Kidney glomerular epithelial cell (primary cell): ENCODE data around the gene PRDM5.

Source experiments
- DNase-seq: peaks from one replicate; lab custom pipeline; 2025; lab: John Stamatoyannopoulos, UW

PRDM5 gene

DNA sequence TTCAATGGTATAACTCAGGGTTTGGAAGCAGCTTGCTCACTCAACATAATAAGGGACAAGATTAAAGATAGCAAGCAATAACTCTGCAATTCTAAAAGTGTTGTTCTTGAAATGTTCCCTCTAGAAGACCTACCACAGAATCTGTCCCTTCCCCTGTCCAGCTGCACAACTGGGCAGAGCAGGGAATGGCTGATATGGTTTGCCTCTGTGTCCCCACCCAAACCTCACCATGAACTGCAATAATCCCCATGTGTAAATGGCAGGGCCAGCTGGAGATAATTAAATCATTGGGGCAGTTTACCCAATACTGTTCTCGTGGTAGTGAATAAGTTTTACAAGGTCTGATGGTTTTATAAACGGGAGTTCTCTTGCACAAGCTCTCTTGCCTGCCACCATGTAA, 19.1 kb downstream of the PRDM5 start:
- no peak for DNase-seq

- DNase-seq = no peak
Observed at GRCh38 chr4:120902925-120903324, 19.6 kb downstream of the PRDM5 start.

GRCh38 chr4:120901731-120902130, 20.8 kb downstream of the PRDM5 start:
- DNase-seq = no peak

DNA sequence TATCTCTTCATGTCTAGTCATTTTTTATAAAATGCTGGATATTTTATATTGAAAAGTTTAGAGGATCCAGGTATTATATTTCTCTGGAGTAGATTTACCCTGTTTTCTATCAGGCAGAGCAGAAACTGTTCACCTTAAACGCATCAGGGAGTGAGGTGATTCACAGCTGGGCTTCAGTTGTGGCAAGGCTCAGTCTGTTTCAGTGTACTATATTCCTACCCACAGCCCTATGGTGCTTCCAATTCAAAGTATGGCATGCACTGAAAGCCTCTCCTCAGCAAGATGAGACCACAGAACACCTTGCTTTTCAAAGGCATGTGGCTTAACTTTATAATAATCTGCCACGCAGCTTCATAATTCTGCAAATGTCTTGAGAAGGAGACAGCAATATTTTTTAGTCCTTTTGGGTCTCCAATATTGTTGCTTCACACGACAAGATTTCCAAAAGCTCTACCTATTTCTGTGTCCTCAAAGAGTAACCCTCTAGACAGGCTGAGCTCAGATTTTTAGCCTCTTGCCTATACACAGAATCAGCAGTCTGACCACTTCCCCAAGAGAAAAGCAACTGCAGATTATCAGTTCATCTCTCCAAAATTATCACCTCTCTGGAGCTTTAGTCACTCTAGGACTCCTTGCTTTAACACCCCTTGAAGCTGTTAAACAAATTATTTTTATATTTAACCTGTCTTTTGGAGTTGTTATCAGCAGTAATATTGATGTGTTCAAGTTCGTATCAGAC, 24.4 kb downstream of the PRDM5 start:
- no peak for DNase-seq

DNA sequence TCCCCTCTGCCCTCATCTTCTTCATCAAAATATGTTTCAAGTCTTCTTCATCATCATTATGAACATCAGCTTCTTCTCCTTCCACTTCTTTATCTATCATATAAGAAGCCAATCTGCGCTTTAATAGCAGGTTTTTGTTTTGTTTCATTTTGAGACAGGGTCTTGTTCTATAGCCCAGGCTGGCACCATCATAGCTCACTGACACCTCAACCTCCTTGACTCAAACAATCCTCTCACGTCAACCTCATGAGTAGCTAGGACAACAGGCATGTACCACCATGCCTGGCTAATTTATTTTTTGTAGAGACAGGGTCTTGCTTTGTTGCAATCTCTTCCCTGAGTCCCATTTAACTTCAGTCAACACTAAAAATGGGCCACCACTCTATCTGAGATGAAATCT, 27.0 kb downstream of the PRDM5 start:
- DNase-seq = no peak

- no peak for DNase-seq
Observed at GRCh38 chr4:120893314-120893713, 29.2 kb downstream of the PRDM5 start.

GRCh38 chr4:120886191-120886590, 36.3 kb downstream of the PRDM5 start:
- DNase-seq = no peak

DNA sequence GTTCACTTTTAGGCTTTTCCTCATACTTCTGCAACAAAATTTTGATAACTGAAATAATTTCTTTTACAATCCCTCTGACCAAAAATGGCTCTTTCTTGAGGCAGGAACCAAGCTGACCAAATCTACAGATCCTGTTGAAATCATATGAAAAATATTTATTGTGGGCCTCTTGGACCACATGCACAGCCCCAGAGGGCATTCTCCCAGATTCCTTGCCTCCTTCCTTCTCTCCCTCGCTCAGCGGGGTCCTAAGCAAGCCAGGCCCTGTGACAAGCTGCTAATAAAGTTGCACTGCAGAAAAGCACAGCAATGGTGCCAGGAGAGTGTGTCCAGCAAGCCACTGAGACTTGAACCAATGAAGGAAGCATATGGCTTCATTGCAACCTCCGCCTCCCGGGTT, 40.7 kb downstream of the PRDM5 start:
- DNase-seq = no peak

GRCh38 chr4:120881351-120881750, 41.2 kb downstream of the PRDM5 start:
- no peak for DNase-seq

GRCh38 chr4:120877021-120877420, 45.5 kb downstream of the PRDM5 start:
- DNase-seq = no peak

- DNase-seq = no peak
Observed at GRCh38 chr4:120874792-120875774, 47.4 kb downstream of the PRDM5 start.

DNA sequence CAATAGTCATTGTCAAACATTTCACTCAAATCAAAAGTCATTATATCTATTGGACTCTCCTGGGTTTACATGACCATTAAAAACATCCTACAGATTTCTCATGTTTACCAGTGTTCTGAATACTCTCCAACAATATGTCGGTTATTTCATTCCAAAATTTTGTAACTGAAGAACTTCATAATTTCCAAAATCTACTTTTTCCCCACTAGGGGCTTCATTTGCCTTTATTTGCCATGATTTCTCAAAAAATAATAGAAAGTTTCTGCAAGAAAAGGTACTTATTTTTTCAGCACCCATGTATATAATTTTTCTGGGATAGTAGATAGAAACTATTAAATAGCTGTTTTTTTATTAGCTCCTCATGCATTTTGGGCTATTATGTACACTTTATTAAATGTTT, 49.0 kb downstream of the PRDM5 start:
- DNase-seq = no peak

GRCh38 chr4:120871173-120871572, 51.4 kb downstream of the PRDM5 start:
- DNase-seq = no peak

GRCh38 chr4:120870279-120870673, 52.2 kb downstream of the PRDM5 start:
- no peak for DNase-seq

DNA sequence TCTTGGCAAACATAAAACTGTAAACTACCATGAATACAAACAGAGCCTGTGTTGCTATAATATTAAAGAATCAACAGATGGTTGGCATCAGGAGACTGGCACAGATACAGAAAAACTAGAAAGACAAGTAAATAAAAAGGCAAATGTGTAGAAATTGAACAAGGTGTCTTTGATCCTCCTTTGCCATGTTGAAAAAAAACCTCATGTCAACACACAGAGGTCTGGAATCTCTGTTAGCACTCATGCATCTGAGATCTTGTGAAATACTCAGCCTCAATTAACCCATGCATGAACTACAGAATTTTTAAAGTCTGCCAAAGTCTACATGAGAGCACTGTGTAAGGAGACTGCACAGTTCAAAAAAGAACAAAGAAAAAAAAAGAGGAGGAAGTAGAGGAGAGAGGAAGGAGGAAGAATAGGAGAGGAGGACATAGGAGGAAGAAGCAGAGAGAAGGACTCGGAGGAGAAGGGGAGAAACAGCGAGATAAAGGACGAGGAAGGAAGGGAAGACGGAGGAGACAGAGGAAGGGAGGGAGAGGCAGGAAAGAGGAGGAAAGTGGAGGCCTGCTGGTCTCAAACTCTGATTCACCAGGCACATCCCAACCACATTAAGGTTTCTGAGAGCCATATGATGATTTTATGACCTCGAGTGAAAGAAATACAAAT, 52.8 kb downstream of the PRDM5 start:
- DNase-seq = no peak

GRCh38 chr4:120867506-120867905, 55.0 kb downstream of the PRDM5 start:
- DNase-seq = no peak

GRCh38 chr4:120865985-120866384, 56.5 kb downstream of the PRDM5 start:
- peak; percentile 72 for DNase-seq

DNA sequence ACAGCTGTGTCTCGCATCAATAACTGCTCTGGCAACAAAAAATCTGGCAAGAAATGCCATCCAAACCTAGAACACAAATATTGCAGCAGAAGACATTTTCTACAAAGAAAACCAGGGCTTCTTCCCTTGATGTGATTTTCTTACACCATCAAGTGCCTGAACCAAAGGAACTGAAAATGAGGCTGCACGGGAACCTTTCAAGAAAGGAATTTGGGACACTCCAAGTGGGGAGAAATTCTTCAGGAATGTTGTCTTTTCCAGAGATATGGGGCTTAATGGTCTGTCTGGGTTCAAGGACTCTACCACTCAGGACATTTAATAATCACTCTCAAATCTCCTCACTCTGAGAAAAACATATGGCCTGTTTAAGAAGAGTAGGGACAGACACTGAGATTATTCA, 57.6 kb downstream of the PRDM5 start:
- DNase-seq = no peak

DNA sequence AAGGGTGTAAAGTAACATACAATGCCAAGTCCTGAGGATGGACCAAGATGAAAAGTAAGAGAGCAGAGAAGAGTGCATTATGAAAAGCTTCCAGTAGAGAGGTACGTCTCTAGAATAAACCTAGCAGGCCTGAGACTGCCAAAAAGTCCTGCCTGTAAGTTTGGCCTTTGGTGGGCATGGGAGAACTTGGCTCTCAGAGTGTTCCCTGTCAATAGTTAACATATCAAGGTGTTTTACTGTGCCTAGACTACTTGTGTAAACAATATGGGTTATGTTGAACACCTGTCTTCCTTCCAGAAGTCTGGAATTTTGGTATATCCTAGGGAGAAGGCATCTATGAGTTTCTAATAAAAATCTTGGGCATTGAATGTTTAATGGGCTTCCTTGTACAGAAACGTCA, 60.1 kb downstream of the PRDM5 start:
- no peak for DNase-seq

GRCh38 chr4:120861852-120862251, 60.7 kb downstream of the PRDM5 start:
- no peak for DNase-seq

DNA sequence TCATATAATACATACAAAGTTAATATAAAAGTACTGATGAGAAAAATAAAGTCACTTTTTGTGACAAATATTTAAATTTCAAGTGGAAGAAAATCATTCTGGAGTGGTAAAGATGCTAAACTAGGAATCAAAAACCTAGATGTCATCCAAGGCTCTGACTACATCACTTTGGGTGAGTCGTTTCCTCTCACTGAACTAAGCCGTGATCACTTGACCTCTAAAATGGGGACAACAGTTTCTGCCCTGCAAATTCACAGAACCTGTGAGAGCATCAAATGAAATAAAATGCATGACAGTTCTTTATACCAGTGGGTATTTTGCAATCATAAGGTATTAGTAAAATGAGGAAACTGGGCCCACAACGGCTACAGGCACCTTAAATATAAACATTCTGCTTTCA, 63.8 kb downstream of the PRDM5 start:
- no peak for DNase-seq

DNA sequence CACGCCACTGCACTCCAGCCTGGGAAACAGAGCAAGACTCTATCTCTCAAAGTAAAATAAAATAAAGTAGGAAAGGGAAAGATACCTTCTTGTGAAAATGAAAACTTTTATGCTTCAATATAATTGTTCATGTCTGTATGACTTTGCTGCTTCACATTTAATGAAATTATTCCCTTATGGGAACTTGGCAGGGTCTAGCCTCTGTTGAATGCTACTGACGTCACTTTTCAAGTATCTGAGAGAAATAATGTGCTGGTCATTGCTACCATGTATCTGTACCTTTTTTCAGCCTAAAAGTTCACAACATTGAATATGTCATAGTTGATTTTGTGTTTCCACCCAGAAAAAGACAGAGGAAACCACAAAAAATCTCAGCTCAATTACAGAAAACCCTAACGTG, 65.2 kb downstream of the PRDM5 start:
- DNase-seq = no peak

DNA sequence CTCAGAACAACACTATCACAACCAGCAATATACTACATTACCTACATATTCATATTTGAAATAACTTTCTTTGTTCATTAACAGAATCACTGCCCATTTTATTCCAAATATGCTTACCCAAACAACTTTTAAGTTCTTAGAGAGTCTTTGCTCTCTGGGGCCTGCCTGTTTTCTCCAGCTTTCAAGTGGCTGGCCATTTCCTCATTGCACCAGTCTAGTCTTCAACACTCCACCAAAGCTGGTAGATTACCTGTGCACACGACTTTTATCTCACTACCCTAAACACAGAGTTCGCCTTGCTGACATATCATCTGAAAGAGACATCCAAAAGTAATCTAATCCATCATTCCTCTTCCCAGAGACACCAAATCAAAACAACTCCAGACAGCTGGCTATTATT, 66.2 kb downstream of the PRDM5 start:
- DNase-seq = no peak
